Hindlimb muscle (tissue), 1 donor: Measurements from ENCODE around the gene EYA4. TPM values are rescaled to one million over a fixed set of nuclear protein-coding genes. Genes with fewer than 3 reads are reported as not detected.

Source experiments
- DNase-seq: peaks from one replicate; pipeline ENCODE4 v3.0.0-alpha.2; 2013
- polyA plus RNA-seq: library from polyadenylated mRNA; unstranded; fragments of 120-200 nt; gene quantifications from one replicate; pipeline ENCODE4 v1.2.1, GENCODE V29; 2013; ENCODE audit not compliant: insufficient read length

EYA4 gene
- polyA plus RNA-seq, 1 donor: 27.1 TPM

DNA sequence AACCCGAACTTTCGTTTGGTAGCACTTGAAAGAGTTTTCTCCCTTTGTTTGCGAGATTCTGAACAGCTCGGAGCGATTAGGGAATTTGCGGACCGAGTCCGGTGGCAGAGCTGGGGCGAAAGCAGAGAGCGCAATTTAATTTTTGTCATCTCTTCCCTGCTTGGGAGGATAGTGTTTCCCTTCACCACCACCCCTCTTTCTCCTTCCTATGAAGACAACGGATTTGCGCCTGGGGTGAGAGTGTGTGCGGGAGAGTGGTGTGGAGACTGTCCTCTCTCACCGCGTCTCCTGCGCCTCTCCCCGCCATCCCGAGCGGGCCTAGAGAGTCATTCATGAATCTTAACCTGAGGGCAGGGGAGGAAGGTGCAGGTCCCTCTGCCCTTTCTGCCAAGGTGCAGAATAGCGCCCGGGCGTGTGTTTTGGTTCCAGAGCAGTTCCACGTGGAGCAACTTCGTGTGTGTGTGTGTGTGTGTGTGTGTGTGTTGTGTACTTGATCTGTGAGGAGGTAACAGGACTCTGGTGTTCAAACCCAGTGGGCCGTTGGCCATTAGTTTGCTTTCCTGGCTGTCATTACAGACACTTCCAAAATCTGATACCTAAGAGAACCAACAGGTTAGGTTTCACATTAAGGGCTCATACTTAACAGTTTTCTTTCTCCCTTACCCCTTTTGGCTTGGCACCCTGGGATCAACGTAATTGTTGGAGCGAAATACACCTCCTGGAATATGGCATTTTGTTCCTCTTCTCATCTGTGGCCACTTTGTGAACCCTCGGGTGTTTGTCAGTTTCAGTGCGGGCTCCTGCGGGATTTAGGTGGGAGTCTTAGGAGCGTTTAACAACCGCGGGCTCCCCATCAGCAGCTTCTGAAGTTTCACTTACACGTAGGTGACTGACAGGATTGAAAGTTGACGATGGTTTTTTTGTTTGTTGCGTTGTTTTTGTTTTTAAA is 1.8 kb downstream of the EYA4 start:
- peak; percentile 48 for DNase-seq

DNA sequence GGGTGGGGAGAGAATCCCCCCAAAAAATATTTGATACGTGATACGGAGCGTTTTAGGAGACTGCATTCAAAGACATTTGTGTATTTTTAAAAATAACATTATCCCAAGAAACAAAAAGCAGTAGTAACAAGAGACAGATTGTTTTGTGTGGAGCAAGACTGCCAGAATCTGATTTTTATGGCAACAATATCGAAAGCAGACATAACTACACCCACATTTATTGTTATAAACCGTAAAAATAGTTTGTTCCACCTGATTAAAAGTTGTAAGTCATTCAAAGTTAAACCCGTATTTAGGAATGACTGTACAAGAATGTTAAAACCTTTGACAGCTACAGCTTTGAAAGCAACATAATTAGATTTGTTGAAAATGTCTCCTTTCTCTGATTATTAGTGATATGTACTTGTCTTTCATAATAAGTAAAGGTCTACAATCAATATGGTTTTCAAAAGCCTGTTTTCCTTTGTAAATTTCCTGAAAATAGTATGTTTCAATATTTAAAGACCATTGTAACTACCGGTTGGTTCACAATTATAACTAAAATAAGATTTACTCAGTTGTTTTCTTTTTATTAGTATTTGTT is 2.7 kb downstream of the EYA4 start:
- peak; percentile 14 for DNase-seq

DNA sequence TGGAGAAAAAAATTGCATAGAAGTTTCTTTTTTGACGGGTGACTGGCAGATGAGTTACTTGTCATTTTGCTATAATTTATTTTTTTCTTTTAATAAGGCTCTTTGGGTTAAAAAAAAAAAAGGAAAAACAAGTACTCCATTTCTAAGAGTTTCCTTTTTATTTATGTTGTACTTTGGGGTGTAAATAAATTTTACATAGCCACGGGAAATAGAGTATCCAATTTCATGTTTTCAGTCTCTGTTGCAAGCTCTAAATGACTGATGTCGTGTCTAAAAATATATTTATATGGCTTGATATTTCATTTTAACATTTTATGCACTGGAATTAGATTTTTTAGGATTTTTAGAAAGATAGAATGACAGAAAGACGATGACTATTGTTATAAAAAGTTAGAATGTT is 3.4 kb downstream of the EYA4 start:
- DNase-seq: no peak

DNA sequence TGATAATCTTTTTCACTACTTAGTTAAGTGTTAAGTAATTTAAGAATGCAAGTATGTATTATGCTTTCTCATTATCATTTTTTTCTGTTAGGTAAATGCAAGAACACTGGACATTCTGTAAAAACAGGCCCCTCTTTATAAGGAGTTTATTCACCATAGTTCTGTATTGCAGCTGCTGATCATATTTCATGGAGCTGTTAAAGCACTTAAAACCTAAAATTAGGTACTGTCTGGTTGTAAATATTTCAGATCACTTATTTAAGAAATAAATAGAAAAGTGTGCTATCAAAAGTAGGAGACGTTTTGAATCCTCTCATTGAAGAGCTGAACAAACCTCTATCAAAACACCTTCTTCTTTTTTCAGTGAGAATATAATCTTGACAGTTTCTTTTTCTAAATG is 3.9 kb downstream of the EYA4 start:
- no peak for DNase-seq

DNA sequence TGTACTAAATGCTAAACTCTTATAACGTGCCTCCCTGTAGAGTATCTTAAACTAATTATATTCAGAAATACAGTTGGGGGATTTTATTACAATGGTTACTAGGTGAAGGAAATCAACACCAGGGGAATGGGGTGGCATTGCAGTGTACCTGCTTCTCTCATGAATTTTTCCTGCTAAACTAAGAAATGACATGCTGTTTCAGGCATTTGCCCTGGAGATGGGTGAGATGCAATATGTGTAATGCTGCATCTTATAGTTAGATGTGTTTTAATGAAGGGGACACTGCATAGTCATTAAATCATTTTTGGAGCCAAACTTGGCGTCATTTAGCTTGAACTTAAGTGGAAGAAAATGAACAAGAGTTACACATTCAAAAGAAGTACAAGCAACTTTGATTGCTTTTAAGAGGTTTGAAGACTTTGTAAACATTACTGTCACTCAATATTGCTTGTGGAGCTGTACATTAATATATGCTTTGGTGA is 4.3 kb downstream of the EYA4 start:
- DNase-seq: no peak

DNA sequence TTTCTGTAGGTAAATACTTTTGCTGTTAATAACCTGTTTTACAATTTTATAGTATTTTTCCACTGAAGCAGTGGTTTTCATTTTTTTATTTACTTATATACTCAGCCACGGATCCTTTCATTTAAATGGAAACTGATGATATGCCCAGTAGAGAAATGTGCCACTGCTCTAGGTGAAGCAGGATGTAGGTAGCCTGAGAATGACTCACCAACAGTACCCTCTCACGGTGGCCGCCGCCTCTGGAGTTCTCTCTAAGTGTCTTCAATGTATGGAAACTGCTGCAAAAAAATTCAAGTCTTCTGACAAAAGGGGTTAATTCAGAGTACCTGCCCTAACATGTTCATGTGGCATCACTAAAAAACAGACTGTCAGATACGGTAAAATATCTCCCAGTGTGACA is 6.4 kb downstream of the EYA4 start:
- DNase-seq: no peak

DNA sequence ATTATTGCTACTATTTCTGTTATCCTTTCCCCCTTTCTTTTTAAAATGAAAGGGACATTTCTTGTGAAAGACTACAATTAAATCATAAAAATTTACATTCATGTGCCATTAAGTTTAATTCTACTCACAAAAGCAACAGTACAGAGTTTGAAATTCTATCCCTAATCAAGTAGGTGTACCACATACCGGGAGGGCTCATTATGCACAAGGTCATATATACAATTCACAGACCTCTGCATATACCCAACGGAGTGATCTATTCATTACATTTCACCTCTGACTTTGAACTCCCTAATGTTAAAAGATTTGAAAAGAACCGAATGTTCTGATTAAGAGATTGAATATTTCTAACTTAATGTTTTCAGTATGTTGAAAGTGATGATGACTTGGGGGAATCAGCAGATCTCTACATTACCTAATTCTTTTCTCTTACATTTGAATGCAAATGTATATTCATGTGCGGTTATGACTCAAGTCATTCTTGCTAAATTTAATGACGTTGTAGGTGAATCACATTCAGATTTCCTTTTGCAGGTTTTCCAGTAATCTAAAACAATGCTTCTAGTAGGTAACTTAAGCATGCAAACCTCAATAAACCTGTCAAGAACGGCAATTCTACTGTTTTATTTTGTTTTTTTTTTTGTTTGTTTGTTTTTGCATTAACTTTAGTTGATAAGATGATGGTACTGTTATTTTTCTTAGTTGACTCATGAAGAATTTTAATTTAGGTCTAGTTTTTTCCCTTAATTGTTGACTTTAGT is 7.3 kb downstream of the EYA4 start:
- DNase-seq: no peak

DNA sequence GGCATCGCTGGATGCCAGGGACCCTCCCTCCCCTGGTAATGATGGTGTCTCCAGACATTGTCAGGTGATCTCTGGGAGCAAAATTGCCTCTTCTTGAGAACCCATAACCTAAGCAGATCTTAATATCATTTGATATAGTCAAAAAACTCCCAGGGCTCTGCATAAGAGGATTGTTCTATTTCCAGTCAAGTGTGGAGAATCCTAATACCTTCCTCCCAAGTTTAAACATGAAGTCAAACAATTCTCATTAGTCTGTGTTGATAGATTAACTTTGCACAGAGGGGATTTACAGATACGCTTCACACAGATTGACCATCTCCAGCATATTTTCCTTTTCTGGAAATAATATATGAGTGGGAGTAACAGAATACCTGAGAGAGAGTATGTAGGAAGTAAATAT is 10.5 kb downstream of the EYA4 start:
- DNase-seq: no peak

DNA sequence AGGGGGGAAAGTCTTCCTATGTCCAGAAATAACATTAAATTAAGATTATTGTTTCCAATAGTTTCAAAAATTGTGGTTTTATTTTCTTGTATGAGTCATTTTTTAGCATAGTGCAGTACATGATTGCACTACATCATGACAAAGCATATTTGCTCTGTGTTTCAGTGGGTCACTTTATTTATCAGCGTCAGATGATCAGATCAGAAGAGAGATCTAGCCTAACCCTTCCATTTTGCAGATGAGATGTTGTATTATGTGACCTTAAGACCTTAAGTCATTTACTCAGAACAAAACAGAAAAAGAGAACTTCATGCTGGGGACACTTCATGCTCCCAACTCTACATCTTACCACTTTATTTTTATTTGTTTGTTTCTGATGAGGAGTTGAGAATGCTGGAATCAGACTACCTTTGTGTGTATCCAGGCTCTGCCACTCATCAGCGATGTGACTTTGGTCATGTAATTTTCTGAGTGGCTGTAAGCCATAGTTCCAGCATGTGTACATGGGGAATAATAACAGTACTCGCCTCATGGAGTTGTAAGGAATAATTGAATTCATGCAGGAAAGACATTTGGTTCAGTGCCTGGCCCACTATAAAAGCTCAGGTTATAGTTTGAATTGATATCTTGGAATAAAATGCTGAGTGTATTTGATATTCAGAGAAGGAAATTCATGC is 13.5 kb downstream of the EYA4 start:
- DNase-seq: no peak

DNA sequence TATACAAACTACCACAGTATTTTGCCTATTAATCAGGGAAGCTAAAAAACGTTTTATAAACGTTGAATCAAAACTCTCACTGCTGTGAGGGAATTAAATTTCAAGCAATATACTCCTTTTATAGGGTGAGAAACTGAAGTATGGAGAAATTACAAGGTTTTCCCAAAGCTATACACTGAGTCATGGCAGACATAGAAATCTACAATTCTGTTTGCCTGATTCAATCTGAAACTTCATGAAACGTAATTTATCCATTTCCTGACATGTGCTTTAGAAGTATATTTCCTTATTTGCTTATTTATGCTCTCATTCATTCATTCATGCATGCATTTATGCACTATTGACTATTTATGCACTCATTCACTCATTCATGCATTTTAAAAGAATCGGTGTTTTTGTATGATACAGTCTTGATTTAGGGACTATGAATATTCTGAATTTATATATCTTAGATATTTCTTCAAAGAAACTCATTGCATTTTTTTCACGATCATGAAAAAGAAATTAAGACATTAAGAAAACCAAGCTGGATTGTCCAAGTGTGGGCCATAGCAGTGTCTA is 16.5 kb downstream of the EYA4 start:
- no peak for DNase-seq

DNA sequence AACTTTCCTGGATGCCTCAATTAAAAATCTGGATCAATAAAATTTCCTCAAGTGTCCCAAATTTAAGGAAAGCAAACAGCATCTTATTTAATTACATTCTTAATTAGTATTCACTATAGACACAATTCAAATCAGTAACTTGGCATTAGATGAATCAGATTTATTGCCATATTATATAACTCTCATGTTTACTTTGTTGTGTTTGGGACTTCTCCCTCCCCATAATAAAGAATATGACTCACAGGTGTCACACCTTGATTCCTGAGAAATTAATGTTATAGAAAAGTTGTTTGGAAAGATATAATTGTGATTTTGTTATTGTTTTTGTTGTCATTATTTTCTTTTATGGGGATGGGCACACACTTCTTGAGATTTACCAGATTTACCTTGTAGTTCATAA is 18.4 kb downstream of the EYA4 start:
- no peak for DNase-seq

DNA sequence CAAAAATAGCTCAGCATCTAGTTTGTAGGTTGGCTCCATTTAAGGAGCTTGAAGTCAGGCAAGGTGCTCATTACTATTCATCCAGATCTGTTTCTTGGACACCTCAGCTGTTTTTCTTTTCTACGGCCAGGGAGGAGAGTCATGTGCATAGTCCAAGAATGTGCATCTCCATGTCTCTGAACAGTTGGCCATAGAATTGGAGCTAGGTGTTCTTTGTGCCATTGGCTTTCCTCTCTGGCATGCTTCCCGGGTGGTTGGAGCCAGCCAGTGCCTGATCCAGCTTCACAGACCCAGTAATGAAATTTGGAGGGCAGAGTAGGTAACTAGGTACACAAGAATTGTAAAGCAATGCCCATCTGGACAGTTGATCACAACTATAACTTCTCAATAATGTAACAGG is 21.6 kb downstream of the EYA4 start:
- DNase-seq: no peak

DNA sequence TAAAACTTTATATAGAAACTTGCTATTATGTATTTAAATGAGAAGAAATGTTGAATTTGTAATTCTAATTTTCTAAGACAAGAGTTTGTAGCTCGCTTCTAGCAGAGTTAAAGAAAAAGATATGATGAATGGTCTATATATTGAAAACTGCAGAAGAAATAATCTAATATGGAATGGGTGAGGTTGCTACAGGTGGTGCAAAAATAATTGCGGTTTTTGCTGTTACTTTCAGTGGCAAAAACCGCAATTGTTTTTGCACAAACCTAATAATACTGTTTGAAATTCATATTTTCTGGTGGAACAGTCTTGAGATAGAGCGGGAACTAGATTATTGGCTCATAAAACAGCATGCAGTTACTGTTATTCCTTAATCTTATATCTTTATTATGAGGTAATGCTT is 23.9 kb downstream of the EYA4 start:
- DNase-seq: no peak

DNA sequence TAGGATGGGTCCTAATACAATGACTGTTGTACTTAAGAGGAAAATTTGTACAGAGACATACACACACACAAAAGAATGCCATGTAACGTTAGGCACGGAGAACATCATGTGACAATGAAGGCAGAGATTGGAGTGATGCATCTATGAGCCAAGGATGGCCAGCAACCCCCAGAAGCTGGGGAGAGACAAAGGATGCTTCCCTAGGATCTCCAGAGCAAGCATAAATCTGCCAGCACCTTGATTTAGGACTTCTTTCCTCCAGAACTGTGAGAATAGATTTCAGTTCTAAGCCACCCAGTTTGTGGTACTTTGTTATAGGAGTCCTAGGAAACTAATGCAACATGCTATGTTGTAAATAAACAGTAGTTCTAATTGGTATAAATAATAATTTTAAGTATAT is 25.0 kb downstream of the EYA4 start:
- DNase-seq: no peak

DNA sequence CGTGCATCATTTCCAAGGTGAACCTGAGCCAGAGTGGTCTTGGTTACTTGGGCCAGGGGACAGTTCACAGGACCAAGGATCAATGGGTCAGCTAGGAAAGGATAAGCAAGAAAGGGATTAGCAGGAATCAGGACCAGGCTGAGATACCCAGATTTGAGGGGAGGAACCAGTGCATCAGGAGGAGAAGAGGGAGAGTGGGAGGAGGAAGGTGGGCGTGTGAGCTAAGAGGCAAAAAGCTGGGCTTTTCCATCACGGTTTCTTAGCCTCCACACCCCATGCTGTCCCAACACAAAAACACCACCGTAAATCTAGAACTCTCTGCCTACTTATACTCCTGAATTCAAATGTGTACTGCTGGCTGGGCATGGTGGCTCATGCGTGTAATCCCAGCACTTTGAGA is 27.5 kb downstream of the EYA4 start:
- DNase-seq: no peak

DNA sequence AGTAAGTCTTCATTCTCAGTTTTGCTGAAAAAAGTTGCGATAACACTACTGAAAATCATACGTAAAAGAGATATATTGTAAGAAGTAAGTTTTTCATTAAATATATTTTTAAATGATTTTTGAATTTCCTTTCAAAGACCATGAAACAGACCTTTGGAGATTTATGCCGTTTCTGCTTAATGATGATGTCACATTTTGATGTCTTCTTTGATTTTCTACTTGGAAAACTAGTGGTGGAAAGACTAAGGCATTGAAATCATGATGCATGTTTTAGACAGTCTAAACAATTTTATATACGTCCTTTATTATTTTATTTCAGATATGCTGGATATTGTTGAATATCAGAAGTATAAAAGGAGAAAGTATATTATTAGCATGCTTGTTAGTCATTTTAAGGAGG is 33.7 kb downstream of the EYA4 start:
- no peak for DNase-seq

DNA sequence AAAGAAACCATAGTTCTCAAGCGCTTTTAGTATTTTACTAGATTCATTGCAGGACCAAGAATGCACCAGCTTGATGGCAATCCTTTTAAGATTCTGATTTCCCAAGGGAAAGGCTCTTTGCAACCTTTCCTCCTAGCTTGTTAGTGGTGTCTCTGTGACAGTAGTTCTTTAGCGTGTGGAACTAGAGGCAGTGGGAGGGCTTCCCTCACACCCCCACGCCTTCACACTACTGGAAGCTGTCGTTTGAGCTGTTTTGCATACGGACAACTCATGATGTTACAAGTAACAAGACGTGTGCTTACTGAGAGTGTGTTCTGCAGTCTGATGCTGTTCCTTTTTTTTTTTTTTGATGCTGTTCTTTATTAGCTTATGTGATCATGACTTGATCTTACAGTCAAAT is 34.1 kb downstream of the EYA4 start:
- no peak for DNase-seq

DNA sequence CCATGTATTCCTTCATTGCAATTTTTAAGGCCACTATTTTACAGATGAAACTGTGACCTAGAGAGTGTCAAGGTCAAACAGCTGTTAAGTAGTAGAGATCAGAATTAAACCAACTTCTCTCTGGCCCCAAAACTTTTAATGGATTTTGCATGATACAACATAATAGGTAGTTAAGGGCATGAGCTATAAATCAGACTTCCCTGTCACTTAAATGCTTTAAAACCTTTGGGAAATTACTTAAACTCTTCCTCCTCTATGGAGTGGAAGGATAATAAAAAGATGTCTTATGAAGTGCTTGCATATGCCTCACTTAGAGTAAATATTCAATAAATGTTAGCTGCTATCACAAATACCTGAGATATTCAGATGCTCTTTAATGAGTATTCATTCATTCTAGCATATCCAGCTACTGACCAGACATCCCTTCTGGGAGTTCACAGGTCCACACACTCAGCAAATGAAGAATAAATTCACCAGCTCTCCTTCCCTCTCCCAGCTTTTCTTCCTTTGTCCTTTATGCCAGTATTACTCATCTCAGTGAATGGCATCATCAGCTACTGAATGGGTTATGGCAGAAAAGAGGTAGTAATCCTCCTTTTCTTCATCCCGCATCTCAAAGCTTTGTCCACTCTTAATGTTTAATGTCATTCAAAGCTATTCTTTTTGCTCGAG is 36.2 kb downstream of the EYA4 start:
- DNase-seq: no peak

DNA sequence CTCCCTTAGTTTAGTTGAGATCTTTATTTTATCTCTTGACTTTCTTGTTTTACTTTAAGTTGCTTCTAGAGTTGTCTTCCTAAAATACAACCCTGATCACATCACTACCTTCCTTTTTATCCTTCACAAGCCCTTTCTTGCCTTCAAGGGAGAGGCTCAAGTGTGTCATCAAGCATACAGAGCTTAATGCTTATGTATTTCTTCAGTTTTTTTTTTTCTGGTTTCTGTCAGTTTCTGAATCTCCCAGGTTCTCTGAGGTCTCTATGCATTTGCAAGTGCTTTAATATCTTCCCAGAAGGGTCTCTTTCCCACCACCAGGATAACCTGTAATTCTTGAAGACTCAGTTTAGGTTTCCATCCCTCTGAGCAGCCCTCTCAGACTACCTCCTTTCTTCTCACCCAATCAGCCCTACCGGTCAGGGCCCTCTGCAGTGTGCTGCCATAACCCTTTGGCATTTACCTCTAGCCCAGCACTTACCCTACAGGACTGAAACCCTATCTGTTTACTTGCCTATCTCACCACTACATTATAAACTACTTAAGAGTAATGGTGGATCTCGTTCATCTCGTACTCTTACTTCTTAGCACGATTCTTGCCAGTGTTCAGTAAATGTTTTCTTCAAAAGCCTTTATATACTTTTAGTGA is 36.9 kb downstream of the EYA4 start:
- no peak for DNase-seq

DNA sequence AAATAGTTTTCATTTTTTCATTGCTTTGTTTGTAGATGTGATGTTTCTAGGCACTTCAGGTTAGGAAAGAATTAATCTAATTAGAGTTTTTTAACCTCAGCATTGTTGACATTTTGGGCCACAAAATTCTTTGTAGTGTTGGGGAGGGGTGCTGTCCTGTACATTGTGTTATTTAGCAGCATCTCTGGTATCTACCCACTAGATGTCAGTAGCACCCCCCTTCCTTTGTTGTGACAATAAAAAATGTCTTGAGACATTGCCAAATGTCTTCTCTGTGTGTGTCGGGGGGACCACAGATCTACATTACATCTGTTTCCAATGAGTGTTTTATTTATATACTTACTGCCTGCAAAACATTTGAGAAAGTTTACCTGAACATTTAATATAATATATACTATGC is 45.6 kb downstream of the EYA4 start:
- DNase-seq: peak; percentile 11

DNA sequence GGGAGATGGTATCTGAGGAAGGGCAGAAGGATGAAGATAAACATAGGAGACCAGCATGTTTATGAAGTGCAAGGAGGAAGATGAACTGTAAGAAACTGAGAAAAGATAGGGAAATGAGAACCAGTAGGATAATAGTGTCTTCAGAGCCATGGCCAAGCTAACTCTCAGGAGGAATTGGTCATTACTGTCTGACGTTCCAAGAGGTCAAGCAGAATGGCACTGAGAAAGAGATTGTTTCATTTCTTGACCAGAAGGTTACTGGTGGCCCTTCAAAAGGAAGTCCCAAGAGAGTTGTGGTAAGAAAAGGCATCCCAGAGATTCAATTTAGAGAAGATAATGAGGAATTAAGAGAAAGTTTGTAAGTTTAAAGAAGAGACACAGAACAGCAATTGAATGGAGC is 47.5 kb downstream of the EYA4 start:
- DNase-seq: no peak
